Measurements from ENCODE around the gene RALGAPA2. TPM values are rescaled to one million over a fixed set of nuclear protein-coding genes. Genes with fewer than 3 reads are reported as not detected.

Gene RALGAPA2
- total and polyA plus RNA-seq, 4 donors: 14.4 to 24.8 (median 18.0) TPM

DNA sequence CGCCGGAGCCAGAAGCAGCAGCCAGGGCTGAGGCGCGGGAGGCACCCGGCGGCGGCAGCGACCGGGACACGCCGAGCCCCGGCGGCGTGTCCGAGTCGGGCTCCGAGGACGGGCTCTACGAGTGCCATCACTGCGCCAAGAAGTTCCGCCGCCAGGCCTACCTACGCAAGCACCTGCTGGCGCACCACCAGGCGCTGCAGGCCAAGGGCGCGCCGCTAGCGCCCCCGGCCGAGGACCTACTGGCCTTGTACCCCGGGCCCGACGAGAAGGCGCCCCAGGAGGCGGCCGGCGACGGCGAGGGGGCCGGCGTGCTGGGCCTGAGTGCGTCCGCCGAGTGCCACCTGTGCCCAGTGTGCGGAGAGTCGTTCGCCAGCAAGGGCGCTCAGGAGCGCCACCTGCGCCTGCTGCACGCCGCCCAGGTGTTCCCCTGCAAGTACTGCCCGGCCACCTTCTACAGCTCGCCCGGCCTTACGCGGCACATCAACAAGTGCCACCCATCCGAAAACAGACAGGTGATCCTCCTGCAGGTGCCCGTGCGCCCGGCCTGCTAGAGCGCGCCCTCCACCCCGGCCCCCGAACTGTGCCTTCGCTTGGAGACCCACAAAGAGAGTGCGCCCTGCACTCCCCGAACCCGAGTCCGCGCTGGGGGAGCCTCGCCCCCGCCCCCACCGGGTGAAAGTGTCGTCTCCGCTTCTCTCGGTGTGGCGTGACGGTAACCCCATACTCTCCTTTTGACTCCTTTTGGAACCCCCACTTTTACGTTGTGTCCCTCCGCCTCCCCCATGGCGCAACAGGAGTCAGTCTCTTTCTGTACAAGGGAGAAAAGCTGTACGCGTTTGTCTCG is 343.0 kb downstream of the RALGAPA2 start:
- Histone ChIP-seq H3K27ac (ENCODE audit: low read depth, low read length) (no peak overlapping the region), H3K4me3 (ENCODE audit: low read depth, low read length) (peak overlapping the region; percentile 29), H3K36me3 (ENCODE audit: control insufficient read depth, insufficient read depth, low read length) (no peaks in the 10 kb centered on the region), H3K9me3 (ENCODE audit: control insufficient read depth, insufficient read depth, low read length) (no peaks in the 10 kb centered on the region), H3K27me3 (ENCODE audit: control insufficient read depth, insufficient read depth, low read length) (peaks cover 83% of the 10 kb centered on the region), H3K4me1 (ENCODE audit: control insufficient read depth, insufficient read depth, low read length) (peaks cover 28% of the 10 kb centered on the region)
- peak in 2 of 6 donors; percentile 60 to 75 for DNase-seq (ENCODE audit: low read depth in 4 of 6, low spot score in 6 of 6)
- WGBS (ENCODE audit: insufficient coverage): under 1% methylated on average over 80 of the region's 86 CpGs

- Histone ChIP-seq H3K9me3 (ENCODE audit: control insufficient read depth, insufficient read depth, low read length) (no peaks in the 10 kb centered on the region), H3K4me3 (ENCODE audit: low read depth, low read length) (no peak overlapping the region), H3K36me3 (ENCODE audit: control insufficient read depth, insufficient read depth, low read length) (no peaks in the 10 kb centered on the region), H3K4me1 (ENCODE audit: control insufficient read depth, insufficient read depth, low read length) (peaks cover 37% of the 10 kb centered on the region), H3K27ac (ENCODE audit: low read depth, low read length) (no peak overlapping the region), H3K27me3 (ENCODE audit: control insufficient read depth, insufficient read depth, low read length) (peaks cover 85% of the 10 kb centered on the region)
- DNase-seq (ENCODE audit: low read depth in 4 of 6, low spot score in 6 of 6): peak in 2 of 6 donors; percentile 45 to 57
- WGBS (ENCODE audit: insufficient coverage): under 1% methylated on average over 130 of the region's 130 CpGs
Measured at GRCh38 chr20:20368418-20369249, 343.8 kb downstream of the RALGAPA2 start.

DNA sequence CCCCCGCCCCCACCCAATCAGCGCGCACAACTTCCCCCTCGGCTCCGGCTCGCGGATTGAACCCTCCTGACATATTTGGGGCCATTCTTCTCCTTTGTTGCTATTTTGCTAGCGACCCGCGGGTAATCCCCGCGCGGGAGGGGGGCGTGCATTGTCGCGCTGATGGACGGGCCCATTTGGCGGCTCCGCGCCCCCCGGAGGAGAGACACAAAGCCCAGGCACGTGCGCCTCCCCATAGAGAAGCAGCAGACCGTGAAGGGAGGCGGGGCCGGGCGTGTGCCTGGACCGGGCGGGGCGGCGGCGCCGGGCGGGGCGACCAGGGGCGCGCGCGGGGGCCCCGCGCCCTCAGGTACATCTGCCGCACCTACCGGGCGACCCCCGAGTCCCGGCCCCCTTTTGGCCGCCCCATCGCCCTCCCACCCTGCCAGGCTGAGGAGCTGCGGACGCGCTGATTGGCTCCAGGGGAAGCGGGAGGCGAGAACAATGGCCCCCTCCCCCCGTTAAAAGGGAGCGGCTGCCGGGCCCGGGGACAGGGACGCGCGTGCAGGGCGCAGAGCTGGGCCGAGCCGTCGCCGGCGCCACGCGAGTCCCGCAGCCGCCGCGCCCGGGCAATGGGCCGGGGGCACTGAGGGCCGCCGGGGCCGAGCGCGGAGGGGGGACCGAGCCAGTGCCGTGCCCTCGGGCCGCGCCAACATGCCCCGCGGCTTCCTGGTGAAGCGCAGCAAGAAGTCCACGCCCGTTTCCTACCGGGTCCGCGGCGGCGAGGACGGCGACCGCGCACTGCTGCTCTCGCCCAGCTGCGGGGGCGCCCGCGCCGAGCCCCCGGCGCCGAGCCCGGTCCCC is 344.6 kb downstream of the RALGAPA2 start, which contains the start of gene INSM1:
Gene INSM1 (plus strand): TSS at position 530 of the 843 bp plus-strand sequence. CDS start 164 bp downstream, at position 694.
- Histone ChIP-seq H3K27ac (ENCODE audit: low read depth, low read length) (no peak within 1 kb of the TSS), H3K36me3 (ENCODE audit: control insufficient read depth, insufficient read depth, low read length) (no peaks in the 10 kb centered on the region), H3K4me1 (ENCODE audit: control insufficient read depth, insufficient read depth, low read length) (peaks cover 44% of the 10 kb centered on the region), H3K9me3 (ENCODE audit: control insufficient read depth, insufficient read depth, low read length) (no peaks in the 10 kb centered on the region), H3K27me3 (ENCODE audit: control insufficient read depth, insufficient read depth, low read length) (peaks cover 84% of the 10 kb centered on the region), H3K4me3 (ENCODE audit: low read depth, low read length) (peak within 1 kb of the TSS; percentile 24)
- DNase-seq (ENCODE audit: low read depth in 4 of 6, low spot score in 6 of 6): peak in 2 of 6 donors; percentile 89 to 95
- WGBS (ENCODE audit: insufficient coverage): under 1% methylated on average over 107 of the region's 108 CpGs

- peak in 2 of 6 donors; percentile 42 to 82 for DNase-seq (ENCODE audit: low read depth in 4 of 6, low spot score in 6 of 6)
- WGBS (ENCODE audit: insufficient coverage): 1% methylated on average over 58 of the region's 63 CpGs
- H3K27ac ChIP-seq (ENCODE audit: low read depth, low read length): no peak overlapping the region
Measured at GRCh38 chr20:20366876-20367574, 345.4 kb downstream of the RALGAPA2 start.

GRCh38 chr20:20366551-20366875 is 345.9 kb downstream of the RALGAPA2 start:
- no peaks in the 10 kb centered on the region for H3K36me3 ChIP-seq (ENCODE audit: control insufficient read depth, insufficient read depth, low read length)
- WGBS (ENCODE audit: insufficient coverage): 8% methylated on average over 11 of the region's 19 CpGs
- peaks cover 82% of the 10 kb centered on the region for H3K27me3 ChIP-seq (ENCODE audit: control insufficient read depth, insufficient read depth, low read length)
- DNase-seq (ENCODE audit: low read depth in 4 of 6, low spot score in 6 of 6): no peak
- no peak overlapping the region for H3K27ac ChIP-seq (ENCODE audit: low read depth, low read length)
- peaks cover 46% of the 10 kb centered on the region for H3K4me1 ChIP-seq (ENCODE audit: control insufficient read depth, insufficient read depth, low read length)
- no peak overlapping the region for H3K4me3 ChIP-seq (ENCODE audit: low read depth, low read length)
- no peaks in the 10 kb centered on the region for H3K9me3 ChIP-seq (ENCODE audit: control insufficient read depth, insufficient read depth, low read length)

More at GRCh38 chr20:20366876-20367574, 345.4 kb downstream of the RALGAPA2 start:
- peak overlapping the region; percentile 24 for H3K4me3 ChIP-seq (ENCODE audit: low read depth, low read length)
- no peaks in the 10 kb centered on the region for H3K9me3 ChIP-seq (ENCODE audit: control insufficient read depth, insufficient read depth, low read length)
- H3K36me3 ChIP-seq (ENCODE audit: control insufficient read depth, insufficient read depth, low read length): no peaks in the 10 kb centered on the region
- H3K4me1 ChIP-seq (ENCODE audit: control insufficient read depth, insufficient read depth, low read length): peaks cover 46% of the 10 kb centered on the region
- H3K27me3 ChIP-seq (ENCODE audit: control insufficient read depth, insufficient read depth, low read length): peaks cover 84% of the 10 kb centered on the region

- Histone ChIP-seq H3K27me3 (ENCODE audit: control insufficient read depth, insufficient read depth, low read length) (peaks cover 82% of the 10 kb centered on the region), H3K27ac (ENCODE audit: low read depth, low read length) (no peak overlapping the region), H3K36me3 (ENCODE audit: control insufficient read depth, insufficient read depth, low read length) (no peaks in the 10 kb centered on the region), H3K9me3 (ENCODE audit: control insufficient read depth, insufficient read depth, low read length) (no peaks in the 10 kb centered on the region), H3K4me3 (ENCODE audit: low read depth, low read length) (no peak overlapping the region), H3K4me1 (ENCODE audit: control insufficient read depth, insufficient read depth, low read length) (peaks cover 46% of the 10 kb centered on the region)
- WGBS (ENCODE audit: insufficient coverage): 9% methylated on average over 9 of the region's 18 CpGs
- peak in 1 of 6 donors; percentile 40 for DNase-seq (ENCODE audit: low read depth in 4 of 6, low spot score in 6 of 6)
Measured at GRCh38 chr20:20365480-20366161, 346.8 kb downstream of the RALGAPA2 start.

GRCh38 chr20:20364593-20365479 is 347.6 kb downstream of the RALGAPA2 start:
- Histone ChIP-seq H3K27ac (ENCODE audit: low read depth, low read length) (no peak overlapping the region), H3K4me3 (ENCODE audit: low read depth, low read length) (no peak overlapping the region), H3K4me1 (ENCODE audit: control insufficient read depth, insufficient read depth, low read length) (peaks cover 44% of the 10 kb centered on the region), H3K27me3 (ENCODE audit: control insufficient read depth, insufficient read depth, low read length) (peaks cover 81% of the 10 kb centered on the region), H3K9me3 (ENCODE audit: control insufficient read depth, insufficient read depth, low read length) (no peaks in the 10 kb centered on the region), H3K36me3 (ENCODE audit: control insufficient read depth, insufficient read depth, low read length) (no peaks in the 10 kb centered on the region)
- WGBS (ENCODE audit: insufficient coverage): 5% methylated on average over 70 of the region's 70 CpGs
- peak in 1 of 6 donors; percentile 30 for DNase-seq (ENCODE audit: low read depth in 4 of 6, low spot score in 6 of 6)
